ENCODE results near the gene RNF113B.

DNA sequence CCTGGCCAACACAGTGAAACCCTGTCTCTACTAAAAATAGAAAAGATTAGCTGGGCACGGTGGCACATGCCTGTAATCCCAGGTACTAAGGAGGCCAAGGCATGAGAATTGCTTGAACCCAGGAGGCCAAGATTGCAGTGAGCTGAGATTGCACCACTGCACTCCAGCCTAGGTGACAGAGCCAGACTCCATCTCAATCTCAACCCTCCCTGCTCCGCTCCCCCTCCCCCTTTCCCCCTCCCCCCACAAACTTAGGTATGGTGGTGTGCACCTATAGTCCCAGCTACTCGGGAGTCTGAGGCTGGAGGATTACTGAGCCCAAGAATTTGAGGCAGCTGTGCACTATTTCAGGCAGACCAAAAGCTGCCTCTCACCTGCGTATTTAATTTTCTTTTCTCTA, 21.6 kb upstream of the RNF113B start:
- TF ChIP-seq, protein P1, sequence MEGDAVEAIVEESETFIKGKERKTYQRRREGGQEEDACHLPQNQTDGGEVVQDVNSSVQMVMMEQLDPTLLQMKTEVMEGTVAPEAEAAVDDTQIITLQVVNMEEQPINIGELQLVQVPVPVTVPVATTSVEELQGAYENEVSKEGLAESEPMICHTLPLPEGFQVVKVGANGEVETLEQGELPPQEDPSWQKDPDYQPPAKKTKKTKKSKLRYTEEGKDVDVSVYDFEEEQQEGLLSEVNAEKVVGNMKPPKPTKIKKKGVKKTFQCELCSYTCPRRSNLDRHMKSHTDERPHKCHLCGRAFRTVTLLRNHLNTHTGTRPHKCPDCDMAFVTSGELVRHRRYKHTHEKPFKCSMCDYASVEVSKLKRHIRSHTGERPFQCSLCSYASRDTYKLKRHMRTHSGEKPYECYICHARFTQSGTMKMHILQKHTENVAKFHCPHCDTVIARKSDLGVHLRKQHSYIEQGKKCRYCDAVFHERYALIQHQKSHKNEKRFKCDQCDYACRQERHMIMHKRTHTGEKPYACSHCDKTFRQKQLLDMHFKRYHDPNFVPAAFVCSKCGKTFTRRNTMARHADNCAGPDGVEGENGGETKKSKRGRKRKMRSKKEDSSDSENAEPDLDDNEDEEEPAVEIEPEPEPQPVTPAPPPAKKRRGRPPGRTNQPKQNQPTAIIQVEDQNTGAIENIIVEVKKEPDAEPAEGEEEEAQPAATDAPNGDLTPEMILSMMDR (IDR thresholded peaks at IDR 0.05; ENCODE audit: low read depth, low read length, missing input control), result no peak
- TF ChIP-seq, protein P2, sequence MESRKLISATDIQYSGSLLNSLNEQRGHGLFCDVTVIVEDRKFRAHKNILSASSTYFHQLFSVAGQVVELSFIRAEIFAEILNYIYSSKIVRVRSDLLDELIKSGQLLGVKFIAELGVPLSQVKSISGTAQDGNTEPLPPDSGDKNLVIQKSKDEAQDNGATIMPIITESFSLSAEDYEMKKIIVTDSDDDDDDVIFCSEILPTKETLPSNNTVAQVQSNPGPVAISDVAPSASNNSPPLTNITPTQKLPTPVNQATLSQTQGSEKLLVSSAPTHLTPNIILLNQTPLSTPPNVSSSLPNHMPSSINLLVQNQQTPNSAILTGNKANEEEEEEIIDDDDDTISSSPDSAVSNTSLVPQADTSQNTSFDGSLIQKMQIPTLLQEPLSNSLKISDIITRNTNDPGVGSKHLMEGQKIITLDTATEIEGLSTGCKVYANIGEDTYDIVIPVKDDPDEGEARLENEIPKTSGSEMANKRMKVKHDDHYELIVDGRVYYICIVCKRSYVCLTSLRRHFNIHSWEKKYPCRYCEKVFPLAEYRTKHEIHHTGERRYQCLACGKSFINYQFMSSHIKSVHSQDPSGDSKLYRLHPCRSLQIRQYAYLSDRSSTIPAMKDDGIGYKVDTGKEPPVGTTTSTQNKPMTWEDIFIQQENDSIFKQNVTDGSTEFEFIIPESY (IDR thresholded peaks at IDR 0.05), result no peak
- TF ChIP-seq NR2F2 (IDR thresholded peaks at IDR 0.05) (no peak), FOXA2 (IDR thresholded peaks at IDR 0.05) (no peak), RAD21 (IDR thresholded peaks at IDR 0.05) (no peak)
- TF ChIP-seq, protein P3, sequence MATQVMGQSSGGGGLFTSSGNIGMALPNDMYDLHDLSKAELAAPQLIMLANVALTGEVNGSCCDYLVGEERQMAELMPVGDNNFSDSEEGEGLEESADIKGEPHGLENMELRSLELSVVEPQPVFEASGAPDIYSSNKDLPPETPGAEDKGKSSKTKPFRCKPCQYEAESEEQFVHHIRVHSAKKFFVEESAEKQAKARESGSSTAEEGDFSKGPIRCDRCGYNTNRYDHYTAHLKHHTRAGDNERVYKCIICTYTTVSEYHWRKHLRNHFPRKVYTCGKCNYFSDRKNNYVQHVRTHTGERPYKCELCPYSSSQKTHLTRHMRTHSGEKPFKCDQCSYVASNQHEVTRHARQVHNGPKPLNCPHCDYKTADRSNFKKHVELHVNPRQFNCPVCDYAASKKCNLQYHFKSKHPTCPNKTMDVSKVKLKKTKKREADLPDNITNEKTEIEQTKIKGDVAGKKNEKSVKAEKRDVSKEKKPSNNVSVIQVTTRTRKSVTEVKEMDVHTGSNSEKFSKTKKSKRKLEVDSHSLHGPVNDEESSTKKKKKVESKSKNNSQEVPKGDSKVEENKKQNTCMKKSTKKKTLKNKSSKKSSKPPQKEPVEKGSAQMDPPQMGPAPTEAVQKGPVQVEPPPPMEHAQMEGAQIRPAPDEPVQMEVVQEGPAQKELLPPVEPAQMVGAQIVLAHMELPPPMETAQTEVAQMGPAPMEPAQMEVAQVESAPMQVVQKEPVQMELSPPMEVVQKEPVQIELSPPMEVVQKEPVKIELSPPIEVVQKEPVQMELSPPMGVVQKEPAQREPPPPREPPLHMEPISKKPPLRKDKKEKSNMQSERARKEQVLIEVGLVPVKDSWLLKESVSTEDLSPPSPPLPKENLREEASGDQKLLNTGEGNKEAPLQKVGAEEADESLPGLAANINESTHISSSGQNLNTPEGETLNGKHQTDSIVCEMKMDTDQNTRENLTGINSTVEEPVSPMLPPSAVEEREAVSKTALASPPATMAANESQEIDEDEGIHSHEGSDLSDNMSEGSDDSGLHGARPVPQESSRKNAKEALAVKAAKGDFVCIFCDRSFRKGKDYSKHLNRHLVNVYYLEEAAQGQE (IDR thresholded peaks at IDR 0.05), result no peak
